Esophagus mucosa (tissue), 1 donor: ENCODE measurements around the gene OTUD1. TPM values are rescaled to one million over a fixed set of nuclear protein-coding genes. Genes with fewer than 3 reads are reported as not detected.
"Not testable (repeated sequence)": the region's sequence is repeated elsewhere in the genome, so short reads cannot be mapped to it uniquely, and the experiment has no call there.

ENCODE experiments used
- ATAC-seq: fragments of 200-7000 bp; cut with Tn5 transposase; one replicate; pipeline ENCODE4 v1.9.1; 2020
- total RNA-seq: library from RNA; stranded (reverse); gene quantifications from one replicate; pipeline ENCODE4 v1.2.4, GENCODE V29; 2023
- donor health status: DM: yes; HTN: yes; CAD: no.

Gene OTUD1
- 4.6 TPM for total RNA-seq

GRCh38 chr10:23438547-23439451 is at the start of gene OTUD1:
Gene OTUD1 (plus strand): TSS chr10:23439075. CDS start chr10:23439458, 383 bp downstream.
- ATAC-seq, result peak; percentile 98

- ATAC-seq, result not testable (repeated sequence)
Measured at GRCh38 chr10:23390408-23390807, 48.5 kb upstream of the OTUD1 start.

- no peak for ATAC-seq
Measured at GRCh38 chr10:23390809-23391208, 48.1 kb upstream of the OTUD1 start.

- no peak for ATAC-seq
Measured at GRCh38 chr10:23391821-23392220, 47.1 kb upstream of the OTUD1 start.

- ATAC-seq, result no peak
Measured at GRCh38 chr10:23395017-23395416, 43.9 kb upstream of the OTUD1 start.

GRCh38 chr10:23396695-23397094 is 42.2 kb upstream of the OTUD1 start:
- peak; percentile 85 for ATAC-seq

- ATAC-seq, result no peak
Measured at GRCh38 chr10:23399701-23400144, 39.2 kb upstream of the OTUD1 start.

GRCh38 chr10:23402856-23403255 is 36.0 kb upstream of the OTUD1 start:
- no peak for ATAC-seq

- ATAC-seq, result no peak
Measured at GRCh38 chr10:23403278-23403677, 35.6 kb upstream of the OTUD1 start.

GRCh38 chr10:23403719-23404118 is 35.2 kb upstream of the OTUD1 start:
- no peak for ATAC-seq

GRCh38 chr10:23404461-23404980 is 34.4 kb upstream of the OTUD1 start:
- ATAC-seq, result no peak

- no peak for ATAC-seq
Measured at GRCh38 chr10:23405540-23405939, 33.3 kb upstream of the OTUD1 start.

GRCh38 chr10:23406409-23406808 is 32.5 kb upstream of the OTUD1 start:
- no peak for ATAC-seq

- ATAC-seq, result no peak
Measured at GRCh38 chr10:23408330-23408976, 30.4 kb upstream of the OTUD1 start.

GRCh38 chr10:23412223-23412622 is 26.7 kb upstream of the OTUD1 start:
- no peak for ATAC-seq

- ATAC-seq, result no peak
Measured at GRCh38 chr10:23413629-23414089, 25.2 kb upstream of the OTUD1 start.

- no peak for ATAC-seq
Measured at GRCh38 chr10:23414658-23415057, 24.2 kb upstream of the OTUD1 start.

- peak; percentile 71 for ATAC-seq
Measured at GRCh38 chr10:23417254-23417653, 21.6 kb upstream of the OTUD1 start.

GRCh38 chr10:23418051-23418681 is 20.7 kb upstream of the OTUD1 start:
- no peak for ATAC-seq

- ATAC-seq, result no peak
Measured at GRCh38 chr10:23419201-23419600, 19.7 kb upstream of the OTUD1 start.

- no peak for ATAC-seq
Measured at GRCh38 chr10:23419655-23420329, 19.1 kb upstream of the OTUD1 start.

- no peak for ATAC-seq
Measured at GRCh38 chr10:23421397-23421796, 17.5 kb upstream of the OTUD1 start.
